IPS-NIHi7 (cell line): ENCODE measurements around the gene NLRC4.
"Not testable (repeated sequence)": the region's sequence is repeated elsewhere in the genome, so short reads cannot be mapped to it uniquely, and the experiment has no call there.

ENCODE experiments used
- DNase-seq: peaks from one replicate; pipeline ENCODE4 v3.0.0; 2012; ENCODE audit warnings: mixed read lengths; ENCODE audit errors: extremely low spot score

Gene NLRC4, protein sequence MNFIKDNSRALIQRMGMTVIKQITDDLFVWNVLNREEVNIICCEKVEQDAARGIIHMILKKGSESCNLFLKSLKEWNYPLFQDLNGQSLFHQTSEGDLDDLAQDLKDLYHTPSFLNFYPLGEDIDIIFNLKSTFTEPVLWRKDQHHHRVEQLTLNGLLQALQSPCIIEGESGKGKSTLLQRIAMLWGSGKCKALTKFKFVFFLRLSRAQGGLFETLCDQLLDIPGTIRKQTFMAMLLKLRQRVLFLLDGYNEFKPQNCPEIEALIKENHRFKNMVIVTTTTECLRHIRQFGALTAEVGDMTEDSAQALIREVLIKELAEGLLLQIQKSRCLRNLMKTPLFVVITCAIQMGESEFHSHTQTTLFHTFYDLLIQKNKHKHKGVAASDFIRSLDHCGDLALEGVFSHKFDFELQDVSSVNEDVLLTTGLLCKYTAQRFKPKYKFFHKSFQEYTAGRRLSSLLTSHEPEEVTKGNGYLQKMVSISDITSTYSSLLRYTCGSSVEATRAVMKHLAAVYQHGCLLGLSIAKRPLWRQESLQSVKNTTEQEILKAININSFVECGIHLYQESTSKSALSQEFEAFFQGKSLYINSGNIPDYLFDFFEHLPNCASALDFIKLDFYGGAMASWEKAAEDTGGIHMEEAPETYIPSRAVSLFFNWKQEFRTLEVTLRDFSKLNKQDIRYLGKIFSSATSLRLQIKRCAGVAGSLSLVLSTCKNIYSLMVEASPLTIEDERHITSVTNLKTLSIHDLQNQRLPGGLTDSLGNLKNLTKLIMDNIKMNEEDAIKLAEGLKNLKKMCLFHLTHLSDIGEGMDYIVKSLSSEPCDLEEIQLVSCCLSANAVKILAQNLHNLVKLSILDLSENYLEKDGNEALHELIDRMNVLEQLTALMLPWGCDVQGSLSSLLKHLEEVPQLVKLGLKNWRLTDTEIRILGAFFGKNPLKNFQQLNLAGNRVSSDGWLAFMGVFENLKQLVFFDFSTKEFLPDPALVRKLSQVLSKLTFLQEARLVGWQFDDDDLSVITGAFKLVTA

DNA sequence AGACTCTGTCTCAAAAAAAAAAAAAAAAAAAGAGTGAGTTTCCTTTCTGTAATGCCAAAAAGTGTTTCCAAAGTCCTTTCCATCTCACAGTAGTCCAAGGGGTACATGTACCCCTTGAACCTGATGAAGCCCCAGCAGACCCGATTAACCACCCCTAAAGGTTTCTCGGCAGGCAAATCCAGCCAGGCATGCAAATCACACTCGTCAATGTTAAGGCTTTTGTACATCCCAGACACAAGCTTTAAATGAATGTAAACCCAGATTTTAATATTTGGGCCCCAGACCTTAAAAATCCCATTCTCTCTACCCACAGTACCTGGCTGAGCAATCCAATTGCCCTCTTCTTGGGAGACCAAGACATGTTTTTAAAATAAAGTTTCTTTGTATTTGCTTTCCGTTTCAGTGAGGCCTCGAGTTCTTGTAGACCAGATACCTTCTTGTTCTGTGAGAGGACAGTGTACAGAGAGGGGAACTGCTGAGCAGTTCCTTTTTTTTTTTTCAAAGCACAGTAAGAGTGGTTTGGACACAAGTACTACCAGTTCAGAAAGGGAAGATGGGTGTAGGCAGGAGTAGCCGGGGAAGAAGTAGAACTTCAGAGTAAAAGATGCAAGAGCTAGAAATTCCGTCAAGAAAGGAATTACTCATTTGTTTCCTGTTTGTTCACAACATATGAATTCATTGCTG lies at the start of gene NLRC4:
Gene NLRC4, minus strand, starts transcription at position 465 of the 684 bp plus-strand sequence. CDS start 8,111 bp downstream, outside the sequence.
- DNase-seq = no peak

DNA sequence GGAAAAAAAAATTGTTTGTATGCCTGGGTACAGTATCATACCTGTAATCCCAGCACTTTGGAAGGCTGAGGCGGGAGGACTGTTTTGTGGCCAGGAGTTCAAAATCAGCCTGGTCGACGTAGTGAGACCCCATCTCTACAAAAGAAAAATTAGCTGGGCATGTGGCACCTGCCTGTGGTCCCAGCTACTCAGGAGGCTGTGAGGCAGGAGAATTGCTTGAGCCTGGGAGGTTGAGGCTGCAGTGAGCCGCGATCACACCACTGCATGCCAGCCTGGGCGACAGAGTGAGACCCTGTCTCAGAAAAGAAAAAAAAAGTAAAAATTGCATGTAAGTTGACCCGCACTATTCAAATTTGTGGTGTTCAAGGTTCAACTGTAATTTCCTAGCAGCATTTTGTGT lies 45.9 kb upstream of the NLRC4 start:
- no peak for DNase-seq

DNA sequence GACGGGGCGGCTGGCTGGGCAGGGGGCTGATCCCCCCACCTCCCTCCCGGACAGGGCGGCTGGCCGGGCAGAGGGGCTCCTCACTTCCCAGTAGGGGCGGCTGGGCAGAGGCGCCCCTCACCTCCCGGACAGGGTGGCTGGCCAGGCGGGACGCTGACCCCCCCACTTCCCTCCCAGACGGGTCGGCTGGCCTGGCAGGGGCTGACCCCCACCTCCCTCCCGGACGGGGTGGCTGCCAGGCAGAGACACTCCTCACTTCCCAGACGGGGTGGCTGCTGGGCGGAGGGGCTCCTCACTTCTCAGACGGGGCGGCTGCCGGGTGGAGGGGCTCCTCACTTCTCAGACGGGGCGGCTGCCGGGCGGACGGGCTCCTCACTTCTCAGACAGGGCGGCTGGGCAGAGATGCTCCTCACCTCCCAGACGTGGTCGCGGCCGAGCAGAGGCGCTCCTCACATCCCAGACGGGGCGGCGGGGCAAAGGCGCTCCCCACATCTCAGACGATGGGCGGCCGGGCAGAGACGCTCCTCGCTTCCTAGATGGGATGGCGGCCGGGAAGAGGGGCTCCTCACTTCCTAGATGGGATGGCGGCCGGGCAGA lies 29.4 kb upstream of the NLRC4 start:
- DNase-seq = not testable (repeated sequence)

DNA sequence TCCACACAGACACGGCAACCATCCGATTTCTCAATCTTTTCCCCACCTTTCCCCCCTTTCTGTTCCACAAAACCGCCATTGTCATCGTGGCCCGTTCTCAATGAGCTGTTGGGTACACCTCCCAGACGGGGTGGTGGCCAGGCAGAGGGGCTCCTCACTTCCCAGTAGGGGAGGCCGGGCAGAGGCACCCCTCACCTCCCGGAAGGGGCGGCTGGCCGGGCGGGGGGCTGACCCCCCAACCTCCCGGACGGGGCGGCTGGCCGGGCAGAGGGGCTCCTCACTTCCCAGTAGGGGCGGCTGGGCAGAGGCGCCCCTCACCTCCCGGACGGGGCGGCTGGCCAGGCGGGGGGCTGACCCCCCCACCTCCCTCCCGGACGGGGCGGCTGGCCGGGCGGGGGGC lies 28.8 kb upstream of the NLRC4 start:
- not testable (repeated sequence) for DNase-seq

DNA sequence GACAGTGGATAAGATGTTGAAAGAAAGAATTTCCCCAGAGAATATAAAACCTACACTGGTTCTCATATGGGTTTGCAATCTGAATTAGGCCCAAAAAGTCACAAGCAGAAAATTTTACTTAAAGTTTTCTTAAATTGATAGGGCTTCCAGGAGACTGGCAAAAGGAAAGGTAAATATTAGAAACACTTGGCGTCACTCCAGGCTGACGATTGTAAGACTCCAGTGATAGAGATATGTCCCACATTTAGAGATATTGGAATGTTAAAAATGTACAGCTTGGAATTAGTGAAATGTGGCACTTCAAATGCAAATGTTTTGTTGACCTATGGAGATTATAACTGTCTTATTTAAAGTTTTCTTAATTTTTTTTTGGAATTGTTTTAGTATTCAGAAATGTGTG lies 27.1 kb upstream of the NLRC4 start:
- DNase-seq = no peak

DNA sequence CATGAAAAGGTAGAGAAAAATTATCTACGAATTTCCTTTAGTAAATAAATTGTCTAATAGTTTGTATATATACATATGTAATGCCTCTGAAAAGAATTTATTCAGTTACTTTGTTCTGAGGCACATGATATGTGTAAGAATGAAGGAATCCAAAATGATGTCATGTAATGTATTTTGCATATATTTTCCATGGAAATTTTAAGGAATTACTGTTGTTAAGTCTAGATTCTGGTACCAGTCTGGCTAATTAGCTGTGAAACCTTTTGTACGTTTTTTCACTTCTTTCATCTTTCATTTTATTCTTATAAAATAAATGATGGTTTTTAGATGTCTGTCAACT lies 25.3 kb upstream of the NLRC4 start:
- no peak for DNase-seq

DNA sequence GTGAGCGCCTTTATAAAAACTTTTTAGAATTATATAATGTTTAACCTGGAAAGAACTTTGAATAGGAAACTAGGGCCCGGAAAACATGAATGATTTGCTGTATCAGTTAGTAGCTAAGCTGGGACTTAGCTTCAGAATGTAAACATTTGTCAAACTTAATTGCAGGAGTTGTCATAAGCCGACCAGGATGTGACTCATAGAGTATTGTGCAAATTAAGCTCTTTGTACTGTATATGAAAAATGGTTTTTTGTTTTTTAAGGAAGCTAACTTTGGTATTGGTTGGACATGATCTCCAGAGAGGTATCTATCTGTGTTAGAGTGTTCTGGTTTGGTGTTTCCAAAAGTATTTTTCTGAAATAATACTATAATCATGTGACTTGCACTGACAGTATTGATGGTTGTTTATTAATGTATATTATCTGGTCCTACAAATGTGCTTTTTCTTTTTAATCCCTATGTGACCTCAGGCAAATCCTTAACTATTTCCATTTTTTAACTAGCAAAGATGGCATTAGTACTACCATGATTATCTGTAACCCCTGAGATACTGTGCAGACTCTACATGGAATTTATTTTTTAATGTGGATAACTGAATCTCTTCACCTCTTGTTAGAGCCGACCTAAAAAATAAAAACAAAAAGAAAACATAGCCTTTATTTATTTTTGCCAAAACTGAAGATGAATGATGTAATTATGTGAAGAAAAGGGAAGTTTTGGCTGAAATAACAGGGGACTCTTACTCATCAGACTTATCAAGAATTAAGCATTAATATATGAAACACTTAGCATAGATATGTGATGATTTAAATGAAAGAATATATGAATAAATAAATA lies 24.7 kb upstream of the NLRC4 start:
- DNase-seq = no peak

DNA sequence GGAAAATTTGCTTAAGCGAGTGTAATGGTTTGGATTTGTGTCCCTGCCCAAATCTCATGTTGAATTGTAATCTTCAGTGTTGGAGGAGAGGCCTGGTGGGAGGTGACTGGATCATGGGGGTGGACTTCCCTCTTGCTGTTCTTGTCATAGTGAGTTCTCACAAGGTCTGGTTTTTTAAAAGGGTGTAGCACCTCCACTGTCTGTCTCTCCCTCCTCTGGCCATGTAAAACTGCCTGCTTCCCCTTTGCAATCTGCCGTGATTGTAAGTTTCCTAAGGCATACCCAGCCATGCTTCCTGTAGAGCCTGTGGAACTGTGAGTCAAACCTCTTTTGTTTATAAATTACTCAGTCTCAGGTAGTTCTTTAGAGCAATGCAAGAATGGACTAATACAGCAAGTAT lies 19.6 kb upstream of the NLRC4 start:
- DNase-seq = no peak

DNA sequence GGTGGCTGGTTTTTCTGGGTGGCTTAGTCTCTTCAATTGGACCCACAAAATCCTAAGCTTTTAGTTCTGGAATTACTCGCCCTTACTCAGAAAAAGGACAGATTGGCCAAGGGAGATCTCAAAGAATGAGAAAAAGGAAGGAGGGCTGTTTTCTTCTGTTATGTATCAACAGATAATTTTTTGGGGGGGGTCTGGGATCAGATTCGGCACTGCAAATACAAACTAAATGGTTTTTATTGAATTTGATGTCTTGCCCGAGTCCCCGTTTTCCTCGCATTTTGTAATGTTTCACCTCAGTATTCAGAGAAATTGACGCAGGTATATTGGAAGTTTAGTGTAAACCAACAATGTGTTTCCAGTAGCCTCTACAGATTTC lies 13.8 kb upstream of the NLRC4 start:
- DNase-seq = no peak

DNA sequence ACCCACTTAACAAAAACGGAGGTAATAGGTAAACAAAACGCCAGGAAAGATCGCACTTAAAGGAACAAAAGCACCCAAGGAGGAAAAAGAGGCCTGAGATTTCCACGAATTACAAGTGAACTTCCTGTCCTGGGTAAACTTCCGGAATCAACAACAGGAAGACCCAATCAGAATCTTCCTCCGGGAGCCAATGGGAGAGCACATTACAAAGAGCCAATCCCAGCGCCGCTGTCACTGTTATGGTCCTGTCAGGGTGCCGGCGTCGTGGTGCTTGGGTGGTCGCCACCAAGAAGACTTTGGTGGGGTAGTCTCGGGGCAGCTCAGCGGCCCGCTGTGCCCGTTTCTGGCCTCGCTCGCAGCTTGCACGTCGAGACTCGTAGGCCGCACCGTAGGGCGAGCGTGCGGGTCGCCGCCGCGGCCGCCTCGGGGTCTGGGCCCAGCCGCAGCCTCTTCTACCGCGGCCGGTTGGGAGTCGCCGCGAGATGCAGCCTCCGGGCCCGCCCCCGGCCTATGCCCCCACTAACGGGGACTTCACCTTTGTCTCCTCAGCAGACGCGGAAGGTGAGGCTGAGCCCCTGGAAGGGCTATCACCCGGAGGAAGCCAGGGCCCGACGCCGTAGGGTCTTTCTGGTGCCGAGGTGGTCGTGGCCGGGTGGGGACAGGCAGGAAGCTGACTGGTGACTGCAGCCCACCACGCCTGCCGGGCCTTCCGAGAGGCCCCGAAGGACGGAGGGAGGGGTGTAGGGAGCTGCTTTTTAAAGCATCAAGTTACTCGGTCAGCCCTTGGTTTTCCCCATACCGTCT lies 13.2 kb upstream of the NLRC4 start, which contains the start of gene YIPF4:
Gene YIPF4, plus strand, starts transcription at position 231 of the 804 bp plus-strand sequence. Its CDS starts 252 bp downstream, at position 483.
- DNase-seq = peak; percentile 99

DNA sequence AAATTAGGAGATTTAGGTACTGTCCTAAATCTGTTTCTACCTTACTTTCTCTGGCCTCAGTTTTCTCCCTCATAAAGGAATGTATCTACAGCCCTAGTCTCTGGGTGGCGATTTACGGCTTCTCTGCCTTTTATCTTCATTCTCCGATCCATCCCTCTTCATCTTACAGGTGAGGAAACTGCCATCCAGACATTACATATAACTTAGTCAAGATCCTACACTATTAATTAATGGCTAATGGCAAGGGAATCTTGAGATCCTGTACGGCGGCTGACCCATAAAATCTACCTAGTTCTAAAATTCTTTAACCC lies 12.6 kb upstream of the NLRC4 start:
- DNase-seq = no peak

DNA sequence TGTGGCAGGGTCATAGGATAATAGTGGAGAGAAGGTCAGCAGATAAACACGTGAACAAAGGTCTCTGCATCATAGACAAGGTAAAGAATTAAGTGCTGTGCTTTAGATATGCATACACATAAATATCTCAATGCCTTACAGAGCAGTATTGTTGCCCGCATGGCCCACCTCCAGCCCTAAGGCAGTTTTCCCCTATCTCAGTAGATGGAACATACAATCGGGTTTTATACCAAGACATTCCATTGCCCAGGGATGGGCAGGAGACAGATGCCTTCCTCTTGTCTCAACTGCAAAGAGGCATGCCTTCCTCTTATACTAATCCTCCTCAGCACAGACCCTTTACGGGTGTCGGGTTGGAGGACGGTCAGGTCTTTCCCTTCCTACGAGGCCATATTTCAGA lies 11.1 kb upstream of the NLRC4 start:
- DNase-seq = not testable (repeated sequence)

DNA sequence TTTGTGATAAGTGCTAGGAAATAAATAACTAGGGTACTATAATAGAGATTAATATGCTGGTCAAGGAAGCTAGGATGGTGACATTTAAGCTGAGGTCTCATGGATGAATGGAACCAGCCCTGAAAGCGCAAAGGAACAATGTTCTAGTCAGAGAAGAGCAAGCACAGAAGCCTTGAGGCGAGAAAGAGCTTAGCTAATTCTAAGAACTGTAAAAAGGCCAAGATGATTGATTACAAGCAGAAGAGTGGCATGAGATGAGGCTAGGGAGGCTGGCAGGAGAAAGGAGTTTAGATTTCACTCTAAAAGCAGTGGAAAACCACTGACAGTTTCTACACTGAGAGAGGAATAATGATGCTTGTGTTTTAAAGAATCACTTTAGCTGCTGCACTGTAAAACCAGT lies 9.6 kb upstream of the NLRC4 start:
- DNase-seq = no peak

DNA sequence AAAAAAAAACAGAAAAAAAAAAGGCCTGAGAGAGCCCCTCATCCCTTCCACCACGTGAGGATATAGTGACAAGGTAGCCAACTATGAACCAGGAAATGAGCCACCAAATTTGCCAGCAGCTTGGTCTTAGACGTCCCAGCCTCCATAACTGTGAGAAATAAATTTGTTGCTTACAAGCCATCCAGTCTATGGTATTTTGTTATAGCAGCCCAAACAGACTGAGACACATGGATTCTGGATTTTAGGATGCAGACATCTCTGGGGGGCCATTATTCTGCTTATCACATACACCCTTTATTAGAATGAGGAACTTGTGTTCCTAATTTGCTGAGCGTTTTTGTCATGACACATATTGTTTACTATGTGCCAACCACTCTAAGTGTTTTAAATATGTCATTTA lies 7.6 kb upstream of the NLRC4 start:
- DNase-seq = no peak

DNA sequence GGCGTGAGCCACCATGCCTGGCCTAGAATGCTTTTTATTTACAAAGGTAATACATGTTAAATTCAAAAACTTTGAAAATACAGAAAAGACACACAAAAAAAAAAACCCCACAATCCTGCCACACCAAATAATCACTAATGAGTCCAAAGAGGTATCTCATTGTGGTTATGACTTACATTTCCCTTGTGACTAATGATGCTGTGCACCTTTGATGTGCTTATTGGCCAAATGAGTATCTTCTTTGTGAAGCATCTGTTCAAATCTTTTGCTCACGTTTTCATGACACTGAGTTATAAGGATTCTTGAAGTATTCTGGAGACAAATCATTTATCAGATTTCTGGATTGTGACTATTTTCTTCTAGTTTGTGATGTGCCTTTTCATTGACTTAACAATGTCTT lies 6.4 kb upstream of the NLRC4 start:
- DNase-seq = no peak

DNA sequence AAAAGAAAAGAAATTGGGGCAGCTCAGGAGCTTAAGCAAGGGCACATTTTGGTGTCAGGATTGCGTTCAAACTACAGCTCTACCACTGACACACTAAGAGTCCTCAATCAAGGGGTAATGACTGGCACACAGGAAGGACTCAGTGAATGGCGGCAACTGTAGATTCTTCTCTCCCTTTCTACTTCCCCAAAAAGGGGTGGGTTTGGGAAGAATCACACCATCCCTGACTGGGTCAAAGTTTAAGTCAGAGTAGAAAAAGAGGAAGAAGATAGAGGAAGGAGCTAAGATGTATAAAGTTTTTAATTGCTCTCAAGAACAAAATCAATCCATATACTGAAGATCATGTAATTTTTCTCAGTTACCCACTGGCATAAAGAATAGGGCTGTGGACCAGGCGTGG lies 2.6 kb downstream of the NLRC4 start:
- DNase-seq = no peak

DNA sequence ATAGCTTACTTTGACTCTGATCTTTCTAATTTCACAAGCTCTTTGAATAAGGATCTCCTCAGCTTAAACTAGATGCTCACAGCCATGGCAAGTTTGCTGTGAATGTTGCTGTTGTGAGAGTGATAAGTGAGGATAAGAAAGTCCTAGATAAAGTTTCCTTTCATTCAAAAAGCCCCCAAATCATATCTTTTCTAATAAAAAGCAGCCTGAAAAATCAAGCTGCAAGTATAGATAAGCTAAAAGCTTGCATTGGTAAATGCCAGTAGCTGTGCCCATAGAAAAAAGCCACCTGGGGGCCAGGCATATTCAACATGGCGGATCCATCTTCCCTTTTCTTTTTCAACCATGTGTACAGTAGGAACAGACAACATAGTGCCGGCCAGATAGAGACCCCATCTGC lies 4.3 kb downstream of the NLRC4 start:
- no peak for DNase-seq

DNA sequence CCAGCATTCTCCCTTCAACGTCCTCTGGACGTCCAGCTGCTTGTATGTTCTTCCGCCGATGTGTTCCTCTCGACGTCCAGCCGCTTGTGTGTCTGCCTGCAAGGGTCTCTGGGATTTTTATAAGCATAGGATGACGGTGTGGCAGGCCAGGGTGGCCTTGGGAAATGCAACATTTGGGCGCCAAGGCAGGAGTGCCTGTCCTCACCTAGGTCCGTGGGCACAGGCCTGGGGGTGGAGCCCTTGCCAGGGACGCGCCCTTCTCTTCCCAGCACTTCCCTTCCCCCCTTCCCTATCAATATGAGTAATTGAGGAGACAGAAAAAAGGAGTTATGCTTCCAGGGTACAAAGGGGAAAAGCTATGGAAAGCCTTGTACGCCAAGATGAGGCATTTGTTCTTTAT lies 6.4 kb downstream of the NLRC4 start:
- DNase-seq = no peak

DNA sequence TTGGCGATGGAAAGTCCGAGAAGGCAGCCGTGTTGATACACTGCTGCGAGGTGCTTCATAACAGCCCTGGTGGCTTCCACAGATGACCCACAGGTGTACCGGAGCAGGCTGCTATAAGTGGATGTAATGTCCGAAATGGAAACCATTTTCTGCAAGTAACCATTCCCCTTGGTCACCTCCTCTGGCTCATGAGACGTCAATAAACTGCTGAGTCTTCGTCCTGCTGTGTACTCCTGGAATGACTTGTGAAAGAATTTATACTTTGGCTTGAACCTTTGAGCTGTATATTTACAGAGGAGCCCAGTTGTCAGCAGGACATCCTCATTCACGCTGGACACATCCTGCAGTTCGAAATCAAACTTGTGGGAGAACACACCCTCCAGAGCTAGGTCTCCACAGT lies 14.4 kb downstream of the NLRC4 start:
- DNase-seq = no peak

DNA sequence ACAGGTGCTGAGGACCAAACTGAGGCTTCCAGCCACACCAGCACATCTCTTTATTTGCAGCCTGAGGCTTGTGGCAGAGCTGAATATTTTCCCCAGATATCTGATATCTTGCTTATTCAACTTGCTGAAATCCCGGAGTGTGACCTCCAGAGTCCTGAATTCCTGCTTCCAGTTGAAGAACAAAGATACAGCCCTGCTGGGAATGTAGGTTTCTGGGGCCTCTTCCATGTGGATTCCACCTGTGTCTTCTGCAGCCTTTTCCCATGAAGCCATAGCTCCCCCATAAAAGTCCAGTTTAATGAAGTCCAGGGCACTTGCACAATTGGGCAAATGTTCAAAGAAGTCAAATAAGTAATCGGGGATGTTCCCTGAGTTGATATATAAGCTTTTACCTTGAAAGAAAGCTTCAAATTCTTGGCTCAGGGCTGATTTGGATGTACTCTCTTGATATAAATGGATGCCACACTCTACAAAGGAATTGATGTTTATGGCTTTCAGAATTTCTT lies 14.9 kb downstream of the NLRC4 start:
- DNase-seq = no peak
